NCI-H1417 treated with DMSO at 0.1 percent for 48 hours (cell line): ENCODE results near the gene CMPK2.

Experiments
- DNase-seq: peaks from one replicate; lab custom pipeline; 2025; lab: John Stamatoyannopoulos, UW

CMPK2 gene

DNA sequence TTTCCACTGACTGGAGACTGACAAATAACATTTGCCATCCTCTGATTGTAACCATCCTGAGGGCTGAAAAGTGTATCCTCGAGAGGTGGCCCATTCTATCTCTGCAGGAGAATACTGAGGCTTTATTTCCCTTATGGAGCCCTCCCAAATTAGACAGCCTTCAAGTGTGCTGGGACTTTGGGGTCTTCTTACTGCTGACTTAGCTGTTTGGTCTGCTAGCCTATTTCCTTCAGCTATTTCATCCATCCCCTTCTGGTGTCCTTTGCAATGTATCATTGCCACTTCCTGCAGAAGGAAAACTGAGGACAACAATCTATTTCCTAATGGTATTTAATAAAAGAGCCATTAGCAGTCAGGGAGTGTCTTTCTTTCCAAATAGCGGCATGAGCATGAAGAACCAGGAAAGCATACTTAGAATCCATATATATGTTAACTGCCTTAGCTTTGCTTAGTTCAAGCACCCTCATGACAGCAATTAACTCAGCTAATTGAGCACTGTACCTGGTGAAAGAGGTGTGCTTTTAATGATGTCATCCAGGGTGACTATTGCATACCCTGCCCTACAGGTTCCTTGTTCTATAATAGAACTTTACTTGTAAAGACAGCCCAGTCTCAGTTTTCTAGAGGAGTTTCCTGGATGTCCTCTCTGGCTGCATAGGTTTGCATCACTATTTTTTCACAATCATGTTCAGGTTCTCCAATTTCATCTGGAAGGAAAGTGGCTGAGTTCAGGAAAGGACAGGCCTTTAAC lies 24.0 kb downstream of the CMPK2 start:
- no peak for DNase-seq

DNA sequence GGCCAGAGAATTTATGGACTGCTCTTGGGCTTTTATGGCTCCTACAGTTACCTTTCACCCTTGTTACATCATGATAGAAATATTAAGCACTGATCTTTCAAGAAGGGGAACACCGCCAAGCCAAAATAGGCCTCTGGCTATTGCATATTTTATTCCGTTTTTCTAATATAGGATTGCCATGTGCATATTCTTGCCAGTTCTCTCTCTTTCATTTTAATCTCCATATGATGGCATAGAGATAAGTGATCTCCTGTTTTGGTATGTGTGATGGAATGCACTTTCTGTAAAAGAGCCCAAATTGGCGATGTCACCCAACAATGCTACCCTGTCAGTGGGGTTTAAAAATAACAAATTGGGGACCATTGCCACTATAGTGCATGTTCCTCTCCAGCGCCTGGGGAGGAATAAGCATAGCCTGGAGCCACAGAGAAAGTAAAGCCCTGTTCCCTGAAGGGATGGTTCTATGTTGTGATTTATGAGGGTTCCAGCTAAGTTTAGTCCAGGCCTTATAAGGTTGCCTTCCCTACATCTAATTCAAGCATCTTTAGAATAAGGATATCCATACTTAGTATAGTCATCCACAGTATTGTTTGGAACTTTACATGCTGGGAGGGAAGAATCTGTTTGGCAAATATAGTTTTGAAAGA lies 26.9 kb downstream of the CMPK2 start:
- DNase-seq: no peak

- no peak for DNase-seq
These were observed 30.2 kb downstream of the CMPK2 start for GRCh38 chr2:6835467-6835866.

DNA sequence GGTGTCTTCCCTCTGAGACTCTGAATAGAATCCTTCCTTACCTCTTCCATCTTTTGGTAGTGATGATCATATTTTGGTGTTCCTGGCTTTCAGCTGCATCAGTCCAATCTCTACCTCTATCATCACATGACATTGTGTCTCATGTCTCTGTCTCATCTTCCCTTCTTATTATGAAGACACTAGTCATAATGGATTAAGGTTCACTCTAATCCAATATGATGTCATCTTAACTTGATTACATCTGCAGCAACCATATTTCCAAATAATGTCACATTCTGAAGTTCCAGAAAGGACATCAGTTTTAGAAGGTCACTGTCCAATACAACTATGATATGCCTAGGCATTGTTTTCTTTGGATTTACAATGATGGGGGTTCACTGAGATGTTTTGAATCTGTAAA lies 31.5 kb downstream of the CMPK2 start:
- DNase-seq: no peak

DNA sequence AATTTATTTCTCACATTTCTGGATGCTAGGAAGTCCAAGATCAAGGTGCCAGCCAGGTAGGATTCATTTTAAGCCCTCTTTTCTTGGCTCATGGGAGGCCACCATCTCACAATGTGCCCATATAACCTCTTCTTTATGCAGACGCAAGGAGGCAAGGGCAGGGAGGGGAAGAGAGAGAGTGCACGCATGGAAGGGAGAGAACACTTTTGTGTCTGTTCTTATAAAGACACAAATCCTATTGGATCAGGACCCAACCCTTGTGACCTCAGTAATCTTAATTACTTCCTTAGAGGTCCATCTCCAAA lies 32.5 kb downstream of the CMPK2 start:
- no peak for DNase-seq

GRCh38 chr2:6832596-6833299 lies 33.0 kb downstream of the CMPK2 start:
- no peak for DNase-seq

DNA sequence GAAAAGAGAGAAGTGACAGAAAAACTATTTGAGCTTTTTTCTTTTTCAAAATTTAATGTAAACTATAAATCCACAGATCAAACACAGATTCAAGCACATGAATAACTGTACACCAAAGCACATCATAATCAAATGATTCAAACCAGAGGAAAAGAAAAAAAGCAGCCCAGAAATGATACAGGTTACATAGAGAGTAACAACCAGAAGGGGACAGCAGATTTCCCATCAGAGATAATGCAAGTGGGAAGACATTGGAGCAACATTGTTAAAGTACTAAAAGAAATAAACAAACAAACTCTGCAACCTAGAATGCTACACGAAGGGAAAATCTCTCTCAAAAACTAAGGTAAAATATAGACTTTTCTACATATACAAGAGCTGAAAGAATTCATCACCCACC lies 34.5 kb downstream of the CMPK2 start:
- no peak for DNase-seq

DNA sequence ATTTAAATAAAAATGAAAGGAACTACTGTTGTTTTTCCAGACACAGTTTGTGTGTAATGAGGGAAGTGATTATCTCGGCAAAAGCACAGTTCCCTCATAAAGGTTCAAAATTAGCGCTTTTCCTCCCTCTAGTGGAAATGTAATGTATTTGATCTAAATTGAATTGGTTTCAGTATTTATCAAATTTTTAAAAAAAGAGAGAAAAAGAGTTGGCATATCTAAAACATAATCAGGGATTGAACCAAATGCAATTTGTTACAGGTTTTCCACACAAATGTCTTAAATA lies 37.5 kb downstream of the CMPK2 start:
- DNase-seq: no peak

DNA sequence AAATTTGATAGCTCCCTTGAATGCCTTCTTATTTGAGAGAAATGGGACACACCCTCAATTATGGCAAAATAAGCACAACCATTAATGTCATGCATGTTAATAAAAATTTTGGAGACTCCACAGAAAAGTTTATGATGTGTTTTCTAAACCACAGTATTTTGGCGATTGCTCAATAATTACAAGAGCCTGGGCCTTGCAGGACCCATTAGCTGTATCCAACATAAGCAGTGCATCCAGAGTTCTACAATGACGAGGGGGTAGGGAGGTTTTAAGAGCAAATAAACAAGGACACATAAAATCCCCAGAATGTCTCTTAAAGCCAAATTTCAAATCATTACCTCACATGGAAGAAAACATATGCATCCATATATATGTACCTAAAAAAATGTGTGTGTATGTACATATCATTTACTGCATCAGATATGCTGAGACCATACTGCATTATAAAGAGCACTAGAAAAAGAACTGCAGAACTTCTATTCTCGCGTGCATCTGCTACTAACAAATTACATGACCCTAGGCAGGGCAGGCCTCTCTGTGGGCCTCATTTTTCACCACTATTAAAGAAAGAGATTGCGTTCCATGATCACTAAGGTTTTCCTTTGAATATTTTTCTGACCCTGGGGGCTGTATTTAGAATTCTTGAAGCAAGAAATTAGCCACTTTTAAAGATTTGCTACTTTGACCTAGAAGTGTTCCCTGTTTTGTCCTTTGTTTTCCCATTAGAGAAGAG lies 38.0 kb downstream of the CMPK2 start:
- no peak for DNase-seq

- DNase-seq: no peak
These were observed 39.4 kb downstream of the CMPK2 start for GRCh38 chr2:6826081-6826913.

DNA sequence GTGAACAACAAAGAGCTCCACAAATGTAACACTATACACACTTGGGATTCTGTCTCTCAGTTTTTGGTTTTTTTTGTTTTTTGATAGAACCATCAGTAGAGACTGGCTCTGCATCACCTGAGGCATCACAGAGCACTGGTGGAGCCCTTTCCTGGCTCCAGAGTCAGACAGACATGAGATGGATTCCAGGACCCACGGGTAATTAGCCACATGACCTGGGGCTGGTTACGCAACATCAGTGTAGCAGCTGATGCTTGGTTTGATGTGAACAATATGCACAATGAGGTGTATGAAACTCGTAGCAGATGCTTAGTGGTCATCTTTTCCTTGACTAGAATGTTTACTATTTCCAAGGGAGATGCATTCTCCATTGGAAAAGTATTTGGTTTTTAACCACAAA lies 40.7 kb downstream of the CMPK2 start:
- DNase-seq: no peak

- DNase-seq: no peak
These were observed 42.6 kb downstream of the CMPK2 start for GRCh38 chr2:6823111-6823510.

- no peak for DNase-seq
These were observed 43.3 kb downstream of the CMPK2 start for GRCh38 chr2:6822406-6822805.

- DNase-seq: no peak
These were observed 44.7 kb downstream of the CMPK2 start for GRCh38 chr2:6820903-6821584.

- DNase-seq: no peak
These were observed 45.5 kb downstream of the CMPK2 start for GRCh38 chr2:6820236-6820635.

DNA sequence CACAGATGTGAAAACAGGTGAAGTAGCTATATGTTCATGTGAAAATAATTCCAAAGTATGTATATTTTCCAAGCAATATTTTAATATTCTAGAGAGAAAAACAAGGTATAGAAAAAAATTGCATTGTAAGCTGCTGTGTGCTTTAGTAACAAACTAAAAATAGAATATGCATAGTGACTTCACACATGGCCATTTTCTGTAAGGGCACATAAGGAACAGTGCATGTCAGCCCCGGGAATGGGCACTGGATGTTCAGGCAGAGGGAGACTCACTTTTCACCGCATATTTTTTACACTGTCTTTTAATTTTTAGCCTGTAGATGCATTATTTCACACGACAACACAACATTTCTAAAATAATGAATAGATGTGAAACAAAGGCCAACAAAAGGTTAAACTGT lies 46.0 kb downstream of the CMPK2 start:
- DNase-seq: no peak

- DNase-seq: no peak
These were observed 47.7 kb downstream of the CMPK2 start for GRCh38 chr2:6818012-6818411.

- no peak for DNase-seq
These were observed 50.8 kb downstream of the CMPK2 start for GRCh38 chr2:6814869-6815268.

- DNase-seq: no peak
These were observed 51.4 kb downstream of the CMPK2 start for GRCh38 chr2:6814312-6814711.

DNA sequence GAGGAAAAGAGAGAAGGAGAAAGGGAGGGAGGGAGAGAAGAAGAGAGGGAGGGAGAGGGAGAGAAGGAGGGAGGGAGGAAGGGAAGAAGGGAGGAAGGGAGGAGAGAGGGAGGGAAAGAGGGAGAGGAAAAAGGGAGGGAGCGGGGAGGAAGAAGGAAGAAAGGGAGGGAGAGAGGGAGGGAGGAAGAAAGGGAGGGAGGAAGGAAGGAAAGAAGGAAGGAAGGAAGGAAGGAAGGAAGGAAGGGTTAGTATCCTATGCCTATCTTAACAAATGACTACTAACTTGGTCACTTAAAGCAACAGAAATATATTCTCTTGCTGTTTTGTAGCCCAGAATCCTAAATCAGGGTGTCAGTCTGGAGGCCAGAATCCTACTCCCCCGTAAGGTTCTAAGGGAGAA lies 52.1 kb downstream of the CMPK2 start:
- DNase-seq: no peak

GRCh38 chr2:6812857-6813530 lies 52.7 kb downstream of the CMPK2 start:
- DNase-seq: no peak
